Activated T-cell treated with anti-CD3 and anti-CD28 coated beads for 24 hours (primary cell): Measurements from ENCODE around the gene CARD16.
"Not testable (repeated sequence)": the region's sequence is repeated elsewhere in the genome, so short reads cannot be mapped to it uniquely, and the experiment has no call there.

Experiments
- DNase-seq: peaks from one replicate; pipeline ENCODE4 v3.0.0-alpha.2; 2020; ENCODE audit warnings: low read depth

CARD16 gene

DNA sequence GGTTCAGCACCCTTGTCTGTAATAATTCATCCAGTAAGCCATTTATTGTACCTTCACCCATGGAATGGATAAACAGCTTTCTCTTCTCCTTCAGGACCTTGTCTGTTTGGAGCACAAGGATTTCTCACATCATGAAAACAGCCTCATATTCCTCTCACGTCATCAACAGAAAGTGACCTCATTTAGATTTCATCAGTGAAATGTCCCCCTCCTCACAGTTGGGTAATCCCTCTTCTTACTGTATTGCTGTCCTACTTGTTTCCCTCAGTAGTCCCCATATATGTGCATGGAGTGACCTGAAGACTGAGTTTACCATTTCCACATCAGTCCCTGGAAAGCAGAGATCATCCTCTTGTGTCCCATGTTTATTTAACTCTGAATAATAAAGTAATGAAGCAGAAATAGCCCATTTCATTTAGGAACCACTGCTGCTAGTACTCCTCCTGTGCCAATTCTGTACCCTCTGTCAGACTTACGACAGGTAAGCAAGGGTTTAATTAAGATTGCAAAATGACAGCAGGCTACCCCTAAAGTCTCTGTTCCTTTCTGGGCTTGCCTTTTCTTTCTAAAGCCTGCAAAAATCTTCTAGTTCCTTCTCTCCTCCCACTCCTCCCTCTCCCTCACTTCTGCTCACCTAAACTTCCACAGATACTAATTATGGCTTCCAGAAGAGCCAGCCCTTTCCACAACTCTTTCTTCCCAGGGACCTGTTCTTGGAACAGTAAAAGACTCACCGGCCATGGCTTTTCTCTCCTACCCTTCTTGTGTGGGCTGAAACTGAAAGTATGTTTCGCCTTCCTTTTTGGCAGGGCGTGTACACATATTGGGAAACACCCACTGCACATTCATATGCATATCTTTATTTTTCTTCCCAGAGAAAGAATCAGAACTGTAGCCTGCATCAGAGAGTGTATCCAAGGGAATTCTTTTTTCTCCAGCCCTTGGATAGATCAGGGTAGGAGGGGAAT is at the start of gene CARD16:
Gene CARD16, minus strand, starts transcription at position 779 of the 968 bp plus-strand sequence. Its CDS starts 38 bp downstream, at position 741.
- DNase-seq: peak; percentile 30

DNA sequence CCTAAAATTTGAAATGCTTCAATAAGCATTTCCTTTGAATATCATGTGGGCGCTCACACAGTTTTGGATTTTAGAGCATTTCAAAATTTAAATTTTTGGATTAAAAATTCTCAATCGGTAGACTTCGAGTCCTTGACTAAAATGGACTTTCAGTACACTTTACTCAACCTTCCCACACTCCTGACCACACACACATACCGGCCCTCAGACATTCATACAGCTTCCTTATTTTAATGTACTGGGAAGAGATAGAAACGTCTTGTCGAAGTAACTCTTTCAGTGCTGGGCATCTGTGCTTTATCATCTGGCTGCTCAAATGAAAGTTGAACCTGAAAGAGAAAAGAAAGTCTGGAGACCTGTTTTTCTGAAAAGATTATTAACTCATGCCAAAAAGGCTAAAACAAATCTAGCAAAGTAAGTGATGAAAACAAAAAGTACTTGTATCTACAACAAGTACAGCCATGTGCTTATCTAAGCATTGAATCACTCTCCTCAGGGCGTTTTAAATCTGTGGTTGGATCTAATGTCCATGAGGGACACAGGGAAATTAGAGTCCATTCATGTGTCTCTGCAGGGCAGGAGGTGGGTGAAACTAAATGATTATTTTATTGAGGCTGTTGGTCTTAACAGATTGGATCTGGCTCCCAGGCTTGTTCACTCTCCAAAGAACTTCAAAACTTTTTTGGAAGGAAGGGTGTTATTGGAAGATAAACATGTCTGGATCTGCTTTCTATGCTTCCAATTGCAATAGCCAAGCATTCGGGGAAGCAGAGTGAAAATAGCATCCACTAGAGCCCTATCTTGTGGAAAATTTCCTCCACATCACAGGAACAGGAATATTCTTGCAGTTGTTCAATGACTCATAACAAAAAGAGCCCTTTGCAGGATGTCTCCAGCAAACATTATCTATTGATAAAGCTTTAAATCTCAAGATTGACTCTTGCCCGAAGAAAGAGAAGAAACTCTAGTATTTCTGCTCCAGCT is 47.4 kb upstream of the CARD16 start:
- no peak for DNase-seq

DNA sequence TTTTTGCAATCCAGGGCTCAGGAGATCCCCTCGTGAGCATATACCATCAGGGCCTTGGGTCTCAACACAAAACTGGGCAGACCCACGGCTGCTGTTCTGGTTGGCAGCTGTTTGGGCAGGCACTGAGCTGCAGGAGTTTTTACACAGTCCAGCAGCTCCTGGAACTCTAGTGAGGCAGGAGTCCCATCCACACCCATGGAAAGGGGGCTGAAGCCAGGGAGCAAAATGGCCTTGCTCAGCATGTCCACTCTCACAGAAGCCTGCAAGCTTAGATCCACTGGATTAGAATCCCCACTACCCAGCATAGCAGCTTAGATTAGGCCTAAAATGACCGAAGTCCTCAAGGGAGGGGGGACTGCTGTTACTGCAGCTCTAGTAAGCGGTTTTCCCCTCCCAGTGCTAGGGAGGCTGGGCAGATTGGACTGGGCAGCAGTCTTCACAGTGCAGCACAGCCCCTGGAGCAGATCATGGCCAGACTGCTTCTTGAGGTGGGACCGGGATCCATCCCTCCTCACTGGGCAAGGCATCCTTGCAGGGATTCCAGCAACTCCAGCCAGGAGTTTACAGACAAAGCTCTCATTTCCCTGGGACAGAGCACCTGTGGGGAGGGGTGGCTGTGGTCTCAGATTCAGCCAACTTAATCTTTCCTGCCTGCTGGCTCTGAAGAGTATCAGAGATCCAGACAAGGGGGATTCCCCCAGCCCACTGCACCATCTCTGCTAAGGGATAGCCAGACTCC is 36.4 kb upstream of the CARD16 start:
- DNase-seq: no peak

GRCh38 chr11:105080171-105080906 is 35.2 kb upstream of the CARD16 start:
- not testable (repeated sequence) for DNase-seq

DNA sequence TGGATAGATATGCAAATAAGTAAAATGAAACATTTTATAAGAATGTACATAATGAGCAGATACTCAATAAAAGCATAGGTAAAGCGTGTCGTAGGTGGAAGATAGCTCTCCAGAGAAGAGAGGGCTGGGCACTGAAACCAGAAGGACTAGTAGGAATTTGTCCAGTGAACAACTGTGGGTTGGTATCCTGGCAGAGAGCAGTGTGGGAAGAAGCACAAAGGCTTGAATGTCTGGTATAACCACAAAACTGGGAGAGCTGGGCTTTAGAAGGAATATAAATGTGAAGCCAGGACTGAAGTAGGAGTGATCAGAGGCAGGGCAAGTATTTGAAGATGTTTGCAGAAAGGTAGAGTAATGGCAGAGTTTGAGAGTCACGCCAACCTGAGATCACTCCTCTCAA is 33.1 kb upstream of the CARD16 start:
- DNase-seq: no peak

DNA sequence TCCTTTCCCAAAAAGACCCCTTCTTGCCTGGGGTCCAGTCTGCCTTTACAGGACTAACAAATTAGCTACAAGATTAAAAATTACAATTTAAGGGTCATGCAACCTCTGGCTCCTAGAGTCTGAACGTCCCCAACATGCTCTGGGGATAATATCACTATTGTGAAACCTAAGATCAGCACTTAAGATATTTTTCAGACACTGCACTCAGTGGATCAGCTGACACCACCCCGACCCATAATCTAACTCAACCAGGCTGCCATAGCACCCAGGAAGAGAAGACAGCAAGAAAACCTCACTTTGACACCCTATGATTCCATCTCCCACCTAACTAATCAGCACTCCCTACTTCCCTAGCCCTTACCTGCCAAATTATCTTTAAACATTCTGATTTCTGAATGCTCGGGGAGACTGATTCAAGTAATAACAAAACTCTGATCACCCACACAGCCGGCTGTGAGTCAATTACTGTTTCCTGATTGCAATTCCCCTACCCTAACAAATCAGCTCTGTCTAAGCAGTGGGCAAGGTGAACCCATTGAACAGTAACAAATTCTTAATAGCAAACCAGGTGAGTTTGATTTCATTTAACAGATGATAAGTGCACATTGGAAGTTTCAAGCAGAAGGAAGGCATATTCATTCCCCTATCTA is 32.1 kb upstream of the CARD16 start:
- DNase-seq: peak; percentile 11

GRCh38 chr11:105074166-105074530 is 29.0 kb upstream of the CARD16 start:
- DNase-seq: no peak

- DNase-seq: no peak
Measured at GRCh38 chr11:105073456-105074165, 28.5 kb upstream of the CARD16 start.

GRCh38 chr11:105072080-105072479 is 26.9 kb upstream of the CARD16 start:
- not testable (repeated sequence) for DNase-seq

GRCh38 chr11:105071089-105071732 is 26.1 kb upstream of the CARD16 start:
- DNase-seq: no peak

- no peak for DNase-seq
Measured at GRCh38 chr11:105070306-105070705, 25.2 kb upstream of the CARD16 start.

- not testable (repeated sequence) for DNase-seq
Measured at GRCh38 chr11:105069749-105070148, 24.6 kb upstream of the CARD16 start.

DNA sequence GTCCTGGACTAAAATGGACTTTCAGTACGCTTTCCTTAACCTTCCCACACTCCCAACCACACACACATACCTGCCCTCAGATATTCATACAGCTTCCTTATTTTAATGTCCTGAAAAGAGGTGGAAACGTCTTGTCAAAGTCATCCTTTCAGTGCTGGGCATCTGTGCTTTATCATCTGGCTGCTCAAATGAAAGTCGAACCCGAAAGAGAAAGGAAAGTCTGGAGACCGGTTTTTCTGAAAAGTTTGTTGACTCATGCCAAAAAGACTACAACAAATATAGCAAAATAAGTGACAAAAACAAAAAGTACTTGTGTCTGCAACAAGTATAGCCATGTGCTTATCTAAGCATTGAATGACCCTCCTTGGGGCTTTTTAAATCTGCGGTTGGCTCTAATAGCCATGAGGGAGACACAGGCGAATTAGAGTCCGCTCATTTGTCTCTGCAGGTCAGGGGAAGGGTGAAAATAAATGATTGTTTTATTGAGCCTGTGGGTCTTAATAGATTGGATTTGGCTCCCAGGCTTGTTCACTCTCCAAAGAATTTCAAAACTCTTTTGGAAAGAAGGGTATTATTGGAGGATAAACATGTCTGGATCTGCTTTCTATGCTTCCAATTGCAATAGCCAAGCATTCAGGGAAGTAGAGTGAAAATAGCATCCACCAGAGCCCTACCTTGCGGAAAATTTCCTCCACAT is 18.3 kb upstream of the CARD16 start:
- DNase-seq: not testable (repeated sequence)

- DNase-seq: no peak
Measured at GRCh38 chr11:105057432-105057831, 12.3 kb upstream of the CARD16 start.

DNA sequence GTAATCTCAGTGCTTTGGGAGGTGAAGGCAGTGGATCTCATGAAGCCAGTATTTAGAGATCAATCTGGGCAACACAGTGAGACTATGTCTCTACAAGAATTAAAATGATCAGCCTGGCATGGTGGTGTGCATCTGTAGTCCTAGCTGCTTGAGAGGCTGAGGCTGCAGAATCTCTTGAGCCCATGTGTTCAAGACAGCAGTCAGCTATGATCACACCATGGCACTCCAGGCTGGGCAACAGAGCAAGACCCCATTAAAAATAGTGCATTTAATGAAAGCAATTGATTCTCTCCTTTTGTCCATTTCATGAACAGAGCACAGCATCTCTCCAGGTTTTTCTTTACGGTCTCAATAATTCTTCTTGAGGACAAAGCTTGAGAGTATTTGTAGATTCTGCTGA is 11.3 kb upstream of the CARD16 start:
- DNase-seq: no peak

- no peak for DNase-seq
Measured at GRCh38 chr11:105054723-105055493, 9.8 kb upstream of the CARD16 start.

DNA sequence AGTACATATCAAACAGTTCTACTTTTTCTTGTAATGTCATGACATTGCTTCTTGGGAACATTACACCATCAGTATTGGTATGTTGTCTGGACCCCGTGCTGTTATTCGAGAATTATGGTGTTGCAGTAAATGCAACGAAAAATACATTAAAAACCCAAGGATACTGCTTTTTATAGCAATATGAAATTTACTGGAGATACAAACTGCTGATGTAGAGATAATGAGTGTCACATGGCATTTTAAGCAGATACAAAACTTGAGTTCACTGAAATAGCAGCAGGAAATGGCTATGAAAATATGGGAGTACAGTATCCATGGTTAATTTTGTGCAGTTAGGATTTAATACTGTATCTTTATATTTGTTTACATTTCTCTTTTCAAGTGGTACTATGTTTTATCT is 7.4 kb upstream of the CARD16 start:
- DNase-seq: no peak

- no peak for DNase-seq
Measured at GRCh38 chr11:105051559-105051958, 6.4 kb upstream of the CARD16 start.
